Hepatocyte (in vitro differentiated cells): ENCODE data around the gene RBM39.

ENCODE experiments used
- EZH2 ChIP-seq: fragments of 200-600 bp; sonication (generic); IDR thresholded peaks from 2 replicates; pipeline ENCODE4 v1.6.1; 2016; ENCODE audit warnings: antibody characterized with exemption, mild to moderate bottlenecking, borderline replicate concordance
- EZH2phosphoT487 ChIP-seq: fragments of 200-600 bp; sonication (generic); IDR thresholded peaks from one replicate; pipeline ENCODE4 v1.6.1; 2018; ENCODE audit warnings: antibody characterized with exemption, mild to moderate bottlenecking, low read depth, moderate library complexity; ENCODE audit not compliant: unreplicated experiment, severe bottlenecking
- TF ChIP-seq, protein P1 (sequence below): fragments of 200-600 bp; sonication (generic); IDR thresholded peaks from 2 replicates; pipeline ENCODE4 v1.5.1; 2016; ENCODE audit warnings: antibody characterized with exemption, mild to moderate bottlenecking; ENCODE audit not compliant: poor library complexity

DNA sequence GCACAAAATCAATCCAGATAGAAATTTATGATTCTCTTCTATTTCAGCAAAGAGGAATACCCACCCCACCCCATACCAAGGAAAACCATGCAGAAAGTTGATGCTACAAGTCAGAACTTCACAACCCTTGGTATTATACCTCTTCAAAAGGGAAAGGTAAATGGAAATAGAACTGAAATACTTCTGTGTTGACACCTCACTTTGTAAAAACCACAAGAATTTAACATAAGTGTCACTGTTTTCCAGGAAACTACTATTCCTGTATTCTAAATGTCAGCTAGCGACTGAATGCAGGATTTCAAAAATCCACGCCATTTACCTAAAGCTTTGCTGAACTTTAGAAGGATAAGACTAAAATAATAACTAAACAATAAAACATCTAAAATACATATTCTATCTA lies 81.0 kb downstream of the RBM39 start:
- TF ChIP-seq EZH2 = no peak
- TF ChIP-seq, protein P1, sequence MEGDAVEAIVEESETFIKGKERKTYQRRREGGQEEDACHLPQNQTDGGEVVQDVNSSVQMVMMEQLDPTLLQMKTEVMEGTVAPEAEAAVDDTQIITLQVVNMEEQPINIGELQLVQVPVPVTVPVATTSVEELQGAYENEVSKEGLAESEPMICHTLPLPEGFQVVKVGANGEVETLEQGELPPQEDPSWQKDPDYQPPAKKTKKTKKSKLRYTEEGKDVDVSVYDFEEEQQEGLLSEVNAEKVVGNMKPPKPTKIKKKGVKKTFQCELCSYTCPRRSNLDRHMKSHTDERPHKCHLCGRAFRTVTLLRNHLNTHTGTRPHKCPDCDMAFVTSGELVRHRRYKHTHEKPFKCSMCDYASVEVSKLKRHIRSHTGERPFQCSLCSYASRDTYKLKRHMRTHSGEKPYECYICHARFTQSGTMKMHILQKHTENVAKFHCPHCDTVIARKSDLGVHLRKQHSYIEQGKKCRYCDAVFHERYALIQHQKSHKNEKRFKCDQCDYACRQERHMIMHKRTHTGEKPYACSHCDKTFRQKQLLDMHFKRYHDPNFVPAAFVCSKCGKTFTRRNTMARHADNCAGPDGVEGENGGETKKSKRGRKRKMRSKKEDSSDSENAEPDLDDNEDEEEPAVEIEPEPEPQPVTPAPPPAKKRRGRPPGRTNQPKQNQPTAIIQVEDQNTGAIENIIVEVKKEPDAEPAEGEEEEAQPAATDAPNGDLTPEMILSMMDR = no peak
- TF ChIP-seq EZH2phosphoT487 = no peak
